Hepatocyte (in vitro differentiated cells): ENCODE results near the gene UBE2N.

ENCODE experiments used
- EZH2 ChIP-seq: fragments of 200-600 bp; sonication (generic); IDR thresholded peaks from 2 replicates; pipeline ENCODE4 v1.6.1; 2016; ENCODE audit warnings: antibody characterized with exemption, mild to moderate bottlenecking, borderline replicate concordance
- TF ChIP-seq, protein P1 (sequence below): fragments of 200-600 bp; sonication (generic); IDR thresholded peaks from 2 replicates; pipeline ENCODE4 v1.5.1; 2016; ENCODE audit warnings: antibody characterized with exemption, mild to moderate bottlenecking; ENCODE audit not compliant: poor library complexity

DNA sequence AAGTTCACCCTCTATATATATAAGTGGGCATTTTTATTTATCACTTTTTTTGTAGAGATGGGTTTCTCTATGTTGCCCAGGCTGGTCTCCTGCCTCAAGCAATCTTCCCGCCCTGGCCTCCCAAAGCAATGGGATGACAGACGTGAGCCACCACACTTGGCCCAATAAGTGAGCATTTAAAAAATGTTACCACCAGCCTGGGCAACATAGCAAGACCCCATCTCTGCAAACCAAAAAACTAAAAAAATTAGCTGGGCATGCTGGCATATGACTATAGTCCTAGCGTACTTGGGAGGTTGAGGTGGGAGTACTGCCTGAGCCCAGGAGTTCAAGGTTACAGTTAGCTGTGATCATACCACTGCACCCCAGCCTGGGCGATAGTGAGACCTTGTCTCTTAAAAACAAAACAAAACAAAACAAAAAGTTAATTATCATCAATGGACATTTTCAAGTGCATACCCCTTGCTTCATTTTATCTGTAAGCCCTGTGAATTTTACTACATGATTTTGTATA, 23.7 kb downstream of the UBE2N start:
- TF ChIP-seq EZH2 = no peak
- TF ChIP-seq, protein P1, sequence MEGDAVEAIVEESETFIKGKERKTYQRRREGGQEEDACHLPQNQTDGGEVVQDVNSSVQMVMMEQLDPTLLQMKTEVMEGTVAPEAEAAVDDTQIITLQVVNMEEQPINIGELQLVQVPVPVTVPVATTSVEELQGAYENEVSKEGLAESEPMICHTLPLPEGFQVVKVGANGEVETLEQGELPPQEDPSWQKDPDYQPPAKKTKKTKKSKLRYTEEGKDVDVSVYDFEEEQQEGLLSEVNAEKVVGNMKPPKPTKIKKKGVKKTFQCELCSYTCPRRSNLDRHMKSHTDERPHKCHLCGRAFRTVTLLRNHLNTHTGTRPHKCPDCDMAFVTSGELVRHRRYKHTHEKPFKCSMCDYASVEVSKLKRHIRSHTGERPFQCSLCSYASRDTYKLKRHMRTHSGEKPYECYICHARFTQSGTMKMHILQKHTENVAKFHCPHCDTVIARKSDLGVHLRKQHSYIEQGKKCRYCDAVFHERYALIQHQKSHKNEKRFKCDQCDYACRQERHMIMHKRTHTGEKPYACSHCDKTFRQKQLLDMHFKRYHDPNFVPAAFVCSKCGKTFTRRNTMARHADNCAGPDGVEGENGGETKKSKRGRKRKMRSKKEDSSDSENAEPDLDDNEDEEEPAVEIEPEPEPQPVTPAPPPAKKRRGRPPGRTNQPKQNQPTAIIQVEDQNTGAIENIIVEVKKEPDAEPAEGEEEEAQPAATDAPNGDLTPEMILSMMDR = no peak
